GM19023 (cell line): ENCODE data around the gene FBXO41.

Experiments used
- ATAC-seq: cut with Tn5 transposase; IDR thresholded peaks from one replicate; pipeline ENCODE4 v1.9.1; 2021; ENCODE audit warnings: mild to moderate bottlenecking, moderate library complexity; ENCODE audit not compliant: unreplicated experiment

FBXO41 gene

GRCh38 chr2:73289304-73289703, 5.0 kb upstream of the FBXO41 start:
- ATAC-seq, result no peak

GRCh38 chr2:73286134-73286655, 1.9 kb upstream of the FBXO41 start:
- no peak for ATAC-seq

- ATAC-seq, result peak; percentile 44
Observed at GRCh38 chr2:73285159-73285739, 971 bp upstream of the FBXO41 start.

- peak; percentile 21 for ATAC-seq
Observed at GRCh38 chr2:73283545-73284295, 558 bp downstream of the FBXO41 start.

- no peak for ATAC-seq
Observed at GRCh38 chr2:73282924-73283544, 1.2 kb downstream of the FBXO41 start.

- ATAC-seq, result no peak
Observed at GRCh38 chr2:73281244-73281643, 3.0 kb downstream of the FBXO41 start.

GRCh38 chr2:73279852-73280251, 4.4 kb downstream of the FBXO41 start:
- no peak for ATAC-seq

- ATAC-seq, result no peak
Observed at GRCh38 chr2:73272270-73272669, 12.0 kb downstream of the FBXO41 start.

- ATAC-seq, result no peak
Observed at GRCh38 chr2:73269686-73270465, 14.4 kb downstream of the FBXO41 start.

GRCh38 chr2:73268830-73269685, 15.2 kb downstream of the FBXO41 start:
- peak; percentile 84 for ATAC-seq

GRCh38 chr2:73268366-73268829, 15.9 kb downstream of the FBXO41 start:
- no peak for ATAC-seq

- ATAC-seq, result no peak
Observed at GRCh38 chr2:73267008-73267407, 17.3 kb downstream of the FBXO41 start.

GRCh38 chr2:73266061-73266901, 18.0 kb downstream of the FBXO41 start:
- ATAC-seq, result no peak

GRCh38 chr2:73265298-73266060, 18.8 kb downstream of the FBXO41 start:
- ATAC-seq, result no peak

- no peak for ATAC-seq
Observed at GRCh38 chr2:73264783-73265182, 19.5 kb downstream of the FBXO41 start.

- ATAC-seq, result no peak
Observed at GRCh38 chr2:73264332-73264606, 20.0 kb downstream of the FBXO41 start.

GRCh38 chr2:73263540-73264331, 20.5 kb downstream of the FBXO41 start:
- no peak for ATAC-seq
